Stomach (tissue), 4 donors: ENCODE data around the gene MYO5B.

Experiments used
- CTCF ChIP-seq, 7 experiments: fragments of 450-650 bp in 4 of 7; fragments of 200-600 bp in 3 of 7; sonication (generic) in 3 of 7; IDR thresholded peaks; one replicate each; pipeline ENCODE4 v1.5.1; 2016 to 2019; ENCODE audit warnings: antibody characterized with exemption in 7 of 7, control low read depth in 2 of 7, mild to moderate bottlenecking in 1 of 7
- EP300 ChIP-seq: sonication (generic); formaldehyde crosslinking; IDR thresholded peaks from one replicate; pipeline ENCODE4 v1.6.1; 2017; ENCODE audit warnings: antibody characterized with exemption
- POLR2A ChIP-seq, 4 donors: fragments of 450-650 bp; IDR thresholded peaks; one replicate each; pipeline ENCODE4 v1.6.1; 2016; ENCODE audit warnings: antibody characterized with exemption in 4 of 4, control low read depth in 2 of 4, mild to moderate bottlenecking in 1 of 4, moderate library complexity in 1 of 4

GRCh38 chr18:50199921-50200320 is 5.0 kb upstream of the MYO5B start:
- TF ChIP-seq CTCF (IDR thresholded peaks at IDR 0.05) (no peak), EP300 (no peak), POLR2A (IDR thresholded peaks at IDR 0.05) (no peak)
